ENCODE measurements around the gene TMEM50A. TPM values are rescaled to one million over a fixed set of nuclear protein-coding genes. Genes with fewer than 3 reads are reported as not detected.
A peak's percentile ranks its signal among the peaks of the same experiment; 100 is the strongest.

TMEM50A gene
- total and polyA plus RNA-seq, 9 of the 15 experiments (the other 6 are each of a cell fraction or from before 2014, with no cell fraction given): 43.7 to 195 (median 137) TPM

DNA sequence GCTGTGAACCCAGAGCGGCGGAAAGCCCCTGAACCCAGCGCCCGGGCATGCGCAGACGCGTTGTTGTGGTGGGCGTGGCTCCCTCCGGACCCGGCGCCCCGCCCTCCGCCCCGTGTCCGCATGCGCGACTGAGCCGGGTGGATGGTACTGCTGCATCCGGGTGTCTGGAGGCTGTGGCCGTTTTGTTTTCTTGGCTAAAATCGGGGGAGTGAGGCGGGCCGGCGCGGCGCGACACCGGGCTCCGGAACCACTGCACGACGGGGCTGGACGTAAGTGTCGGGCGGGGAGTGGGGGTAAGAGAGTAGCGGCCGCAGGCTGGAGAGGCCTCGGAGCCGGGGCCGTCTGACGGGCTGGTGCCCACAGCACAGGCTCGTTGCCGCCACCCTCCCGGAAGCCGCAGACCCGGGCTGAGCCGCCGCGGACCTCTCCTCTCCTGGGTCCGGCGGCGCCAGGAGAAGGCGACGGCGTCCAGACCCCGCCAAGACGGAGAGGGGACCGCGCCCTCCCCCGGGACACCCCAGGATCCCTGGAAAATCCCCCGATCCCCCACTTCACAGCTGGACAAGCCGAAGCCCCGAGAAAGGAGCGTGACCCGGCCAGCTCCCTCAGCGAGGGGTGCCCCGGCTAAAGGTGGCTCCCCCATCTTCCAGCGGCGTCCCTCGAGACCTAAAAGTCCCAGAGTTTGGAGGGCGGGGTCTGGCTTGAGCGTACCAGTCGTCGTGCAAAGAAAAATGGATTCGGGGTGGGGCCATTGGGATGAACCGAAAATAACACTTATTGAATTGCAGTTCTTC is at the start of gene TMEM50A (continued):
- TF ChIP-seq SAFB (IDR thresholded peaks at IDR 0.05; ENCODE audit: borderline replicate concordance, low read depth, low read length) (no peak), FOXA1 (IDR thresholded peaks at IDR 0.05; ENCODE audit: borderline replicate concordance) (no peak), HDGF (IDR thresholded peaks at IDR 0.05) (no peak), ZNF57 (CRISPR knock-in tag; IDR thresholded peaks at IDR 0.05) (peak; percentile 83; the same call in 1 of the 2 replicates), MED1 (CRISPR knock-in tag; IDR thresholded peaks at IDR 0.05; ENCODE audit: borderline replicate concordance) (no peak), ARNT (IDR thresholded peaks at IDR 0.05) (no peak; a peak in 1 of 4 replicates), TBP (optimal IDR thresholded peaks at IDR 0.05; ENCODE audit: low read depth, low read length) (peak; percentile 33), ZNF121 (CRISPR knock-in tag; conservative IDR thresholded peaks at IDR 0.05) (peak; percentile 95), TRIM24 (IDR thresholded peaks at IDR 0.05) (peak in 1 of 2 experiments; percentile 78; a peak in 2 of 4 replicates), HDAC8 (tag; IDR thresholded peaks at IDR 0.05) (no peak)
- TF ChIP-seq, protein P1, sequence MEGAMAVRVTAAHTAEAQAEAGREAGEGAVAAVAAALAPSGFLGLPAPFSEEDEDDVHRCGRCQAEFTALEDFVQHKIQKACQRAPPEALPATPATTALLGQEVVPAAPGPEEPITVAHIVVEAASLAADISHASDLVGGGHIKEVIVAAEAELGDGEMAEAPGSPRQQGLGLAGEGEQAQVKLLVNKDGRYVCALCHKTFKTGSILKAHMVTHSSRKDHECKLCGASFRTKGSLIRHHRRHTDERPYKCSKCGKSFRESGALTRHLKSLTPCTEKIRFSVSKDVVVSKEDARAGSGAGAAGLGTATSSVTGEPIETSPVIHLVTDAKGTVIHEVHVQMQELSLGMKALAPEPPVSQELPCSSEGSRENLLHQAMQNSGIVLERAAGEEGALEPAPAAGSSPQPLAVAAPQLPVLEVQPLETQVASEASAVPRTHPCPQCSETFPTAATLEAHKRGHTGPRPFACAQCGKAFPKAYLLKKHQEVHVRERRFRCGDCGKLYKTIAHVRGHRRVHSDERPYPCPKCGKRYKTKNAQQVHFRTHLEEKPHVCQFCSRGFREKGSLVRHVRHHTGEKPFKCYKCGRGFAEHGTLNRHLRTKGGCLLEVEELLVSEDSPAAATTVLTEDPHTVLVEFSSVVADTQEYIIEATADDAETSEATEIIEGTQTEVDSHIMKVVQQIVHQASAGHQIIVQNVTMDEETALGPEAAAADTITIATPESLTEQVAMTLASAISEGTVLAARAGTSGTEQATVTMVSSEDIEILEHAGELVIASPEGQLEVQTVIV (CRISPR knock-in tag; IDR thresholded peaks at IDR 0.05; ENCODE audit: borderline replicate concordance): no peak
- TF ChIP-seq, protein P2, sequence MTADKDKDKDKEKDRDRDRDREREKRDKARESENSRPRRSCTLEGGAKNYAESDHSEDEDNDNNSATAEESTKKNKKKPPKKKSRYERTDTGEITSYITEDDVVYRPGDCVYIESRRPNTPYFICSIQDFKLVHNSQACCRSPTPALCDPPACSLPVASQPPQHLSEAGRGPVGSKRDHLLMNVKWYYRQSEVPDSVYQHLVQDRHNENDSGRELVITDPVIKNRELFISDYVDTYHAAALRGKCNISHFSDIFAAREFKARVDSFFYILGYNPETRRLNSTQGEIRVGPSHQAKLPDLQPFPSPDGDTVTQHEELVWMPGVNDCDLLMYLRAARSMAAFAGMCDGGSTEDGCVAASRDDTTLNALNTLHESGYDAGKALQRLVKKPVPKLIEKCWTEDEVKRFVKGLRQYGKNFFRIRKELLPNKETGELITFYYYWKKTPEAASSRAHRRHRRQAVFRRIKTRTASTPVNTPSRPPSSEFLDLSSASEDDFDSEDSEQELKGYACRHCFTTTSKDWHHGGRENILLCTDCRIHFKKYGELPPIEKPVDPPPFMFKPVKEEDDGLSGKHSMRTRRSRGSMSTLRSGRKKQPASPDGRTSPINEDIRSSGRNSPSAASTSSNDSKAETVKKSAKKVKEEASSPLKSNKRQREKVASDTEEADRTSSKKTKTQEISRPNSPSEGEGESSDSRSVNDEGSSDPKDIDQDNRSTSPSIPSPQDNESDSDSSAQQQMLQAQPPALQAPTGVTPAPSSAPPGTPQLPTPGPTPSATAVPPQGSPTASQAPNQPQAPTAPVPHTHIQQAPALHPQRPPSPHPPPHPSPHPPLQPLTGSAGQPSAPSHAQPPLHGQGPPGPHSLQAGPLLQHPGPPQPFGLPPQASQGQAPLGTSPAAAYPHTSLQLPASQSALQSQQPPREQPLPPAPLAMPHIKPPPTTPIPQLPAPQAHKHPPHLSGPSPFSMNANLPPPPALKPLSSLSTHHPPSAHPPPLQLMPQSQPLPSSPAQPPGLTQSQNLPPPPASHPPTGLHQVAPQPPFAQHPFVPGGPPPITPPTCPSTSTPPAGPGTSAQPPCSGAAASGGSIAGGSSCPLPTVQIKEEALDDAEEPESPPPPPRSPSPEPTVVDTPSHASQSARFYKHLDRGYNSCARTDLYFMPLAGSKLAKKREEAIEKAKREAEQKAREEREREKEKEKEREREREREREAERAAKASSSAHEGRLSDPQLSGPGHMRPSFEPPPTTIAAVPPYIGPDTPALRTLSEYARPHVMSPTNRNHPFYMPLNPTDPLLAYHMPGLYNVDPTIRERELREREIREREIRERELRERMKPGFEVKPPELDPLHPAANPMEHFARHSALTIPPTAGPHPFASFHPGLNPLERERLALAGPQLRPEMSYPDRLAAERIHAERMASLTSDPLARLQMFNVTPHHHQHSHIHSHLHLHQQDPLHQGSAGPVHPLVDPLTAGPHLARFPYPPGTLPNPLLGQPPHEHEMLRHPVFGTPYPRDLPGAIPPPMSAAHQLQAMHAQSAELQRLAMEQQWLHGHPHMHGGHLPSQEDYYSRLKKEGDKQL (CRISPR knock-in tag; IDR thresholded peaks at IDR 0.05; ENCODE audit: borderline replicate concordance): no peak
- TF ChIP-seq, protein P3, sequence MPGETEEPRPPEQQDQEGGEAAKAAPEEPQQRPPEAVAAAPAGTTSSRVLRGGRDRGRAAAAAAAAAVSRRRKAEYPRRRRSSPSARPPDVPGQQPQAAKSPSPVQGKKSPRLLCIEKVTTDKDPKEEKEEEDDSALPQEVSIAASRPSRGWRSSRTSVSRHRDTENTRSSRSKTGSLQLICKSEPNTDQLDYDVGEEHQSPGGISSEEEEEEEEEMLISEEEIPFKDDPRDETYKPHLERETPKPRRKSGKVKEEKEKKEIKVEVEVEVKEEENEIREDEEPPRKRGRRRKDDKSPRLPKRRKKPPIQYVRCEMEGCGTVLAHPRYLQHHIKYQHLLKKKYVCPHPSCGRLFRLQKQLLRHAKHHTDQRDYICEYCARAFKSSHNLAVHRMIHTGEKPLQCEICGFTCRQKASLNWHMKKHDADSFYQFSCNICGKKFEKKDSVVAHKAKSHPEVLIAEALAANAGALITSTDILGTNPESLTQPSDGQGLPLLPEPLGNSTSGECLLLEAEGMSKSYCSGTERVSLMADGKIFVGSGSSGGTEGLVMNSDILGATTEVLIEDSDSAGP (CRISPR knock-in tag; IDR thresholded peaks at IDR 0.05): no peak
- TF ChIP-seq, protein P4, sequence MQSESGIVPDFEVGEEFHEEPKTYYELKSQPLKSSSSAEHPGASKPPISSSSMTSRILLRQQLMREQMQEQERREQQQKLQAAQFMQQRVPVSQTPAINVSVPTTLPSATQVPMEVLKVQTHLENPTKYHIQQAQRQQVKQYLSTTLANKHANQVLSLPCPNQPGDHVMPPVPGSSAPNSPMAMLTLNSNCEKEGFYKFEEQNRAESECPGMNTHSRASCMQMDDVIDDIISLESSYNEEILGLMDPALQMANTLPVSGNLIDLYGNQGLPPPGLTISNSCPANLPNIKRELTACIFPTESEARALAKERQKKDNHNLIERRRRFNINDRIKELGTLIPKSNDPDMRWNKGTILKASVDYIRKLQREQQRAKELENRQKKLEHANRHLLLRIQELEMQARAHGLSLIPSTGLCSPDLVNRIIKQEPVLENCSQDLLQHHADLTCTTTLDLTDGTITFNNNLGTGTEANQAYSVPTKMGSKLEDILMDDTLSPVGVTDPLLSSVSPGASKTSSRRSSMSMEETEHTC (IDR thresholded peaks at IDR 0.05): no peak
- TF ChIP-seq, protein P5, sequence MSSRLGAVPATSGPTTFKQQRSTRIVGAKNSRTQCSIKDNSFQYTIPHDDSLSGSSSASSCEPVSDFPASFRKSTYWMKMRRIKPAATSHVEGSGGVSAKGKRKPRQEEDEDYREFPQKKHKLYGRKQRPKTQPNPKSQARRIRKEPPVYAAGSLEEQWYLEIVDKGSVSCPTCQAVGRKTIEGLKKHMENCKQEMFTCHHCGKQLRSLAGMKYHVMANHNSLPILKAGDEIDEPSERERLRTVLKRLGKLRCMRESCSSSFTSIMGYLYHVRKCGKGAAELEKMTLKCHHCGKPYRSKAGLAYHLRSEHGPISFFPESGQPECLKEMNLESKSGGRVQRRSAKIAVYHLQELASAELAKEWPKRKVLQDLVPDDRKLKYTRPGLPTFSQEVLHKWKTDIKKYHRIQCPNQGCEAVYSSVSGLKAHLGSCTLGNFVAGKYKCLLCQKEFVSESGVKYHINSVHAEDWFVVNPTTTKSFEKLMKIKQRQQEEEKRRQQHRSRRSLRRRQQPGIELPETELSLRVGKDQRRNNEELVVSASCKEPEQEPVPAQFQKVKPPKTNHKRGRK (tag; IDR thresholded peaks at IDR 0.05): no peak
